Sigmoid colon (tissue), 7 donors: ENCODE data around the gene MYOF. TPM values are rescaled to one million over a fixed set of nuclear protein-coding genes. Genes with fewer than 3 reads are reported as not detected.

Experiments used
- DNase-seq: peaks from one replicate; pipeline ENCODE4 v3.0.0-alpha.2; 2019
- H3K27ac ChIP-seq, 4 donors: fragments of 200-600 bp; sonication (generic); one replicate each; pipeline ENCODE4 v1.5.1; 2016 to 2019; ENCODE audit warnings: mild to moderate bottlenecking in 1 of 4
- H3K27me3 ChIP-seq, 3 donors: fragments of 200-600 bp; sonication (generic); one replicate each; pipeline ENCODE4 v1.5.1; 2019; ENCODE audit warnings: mild to moderate bottlenecking in 1 of 3
- H3K36me3 ChIP-seq, 4 donors: fragments of 200-600 bp; sonication (generic); one replicate each; pipeline ENCODE4 v1.5.1; 2016 to 2019
- H3K4me1 ChIP-seq, 4 donors: fragments of 200-600 bp; sonication (generic); one replicate each; pipeline ENCODE4 v1.5.1; 2017 to 2019
- H3K4me3 ChIP-seq, 4 donors: fragments of 200-600 bp; sonication (generic); one replicate each; pipeline ENCODE4 v1.5.1; 2017 to 2019; ENCODE audit warnings: mild to moderate bottlenecking in 2 of 4, moderate library complexity in 1 of 4
- H3K9me3 ChIP-seq, 4 donors: fragments of 200-600 bp in 3 of 4; sonication (generic) in 3 of 4; one replicate each; pipeline versions ENCODE4 v1.5.1 to v1.6.1; 2013 to 2019
- EP300 ChIP-seq, 4 donors: sonication (generic); formaldehyde crosslinking; IDR thresholded peaks; one replicate each; pipeline ENCODE4 v1.6.1; 2017; ENCODE audit warnings: antibody characterized with exemption in 4 of 4
- POLR2A ChIP-seq, 2 donors: fragments of 450-650 bp; IDR thresholded peaks; one replicate each; pipeline ENCODE4 v1.6.1; 2016; ENCODE audit warnings: antibody characterized with exemption in 2 of 2, mild to moderate bottlenecking in 2 of 2, moderate library complexity in 2 of 2
- POLR2AphosphoS5 ChIP-seq, 4 donors: sonication (generic); formaldehyde crosslinking; IDR thresholded peaks; one replicate each; pipeline ENCODE4 v1.6.1; 2017; ENCODE audit warnings: antibody characterized with exemption in 4 of 4
- WGBS, 2 donors: extraction: QIAGEN DNeasy Blood & Tissue Kit; methylation state at CpG; one replicate each; pipeline ENCODE4 v1.1.7; 2013; 5-methylcytosine and 5-hydroxymethylcytosine counted together
- intact Hi-C: fragments of 100-400 bp; cut with DNase I; formaldehyde crosslinking; loops from one replicate; pipeline ENCODE4 v1.15.1; 2023
- polyA plus RNA-seq, 3 donors: library from polyadenylated mRNA; stranded (reverse); fragments of 200-250 nt; gene quantifications; one replicate each; pipeline ENCODE4 v1.2.3, GENCODE V29; 2013
- total RNA-seq, 4 donors: library from RNA; depleted of rRNA; stranded (reverse); fragments of >200 nt; gene quantifications; one replicate each; pipeline ENCODE4 v1.1.0, GENCODE V29; 2016
- TF ChIP-seq, protein P1 (sequence below), 4 experiments: fragments of 450-650 bp in 3 of 4; fragments of 200-600 bp in 1 of 4; IDR thresholded peaks; one replicate each; pipeline ENCODE4 v1.5.1; 2016 to 2019; ENCODE audit warnings: antibody characterized with exemption in 4 of 4, mild to moderate bottlenecking in 3 of 4, moderate library complexity in 2 of 4
- donor health status: healthy with polysubstance abuse.
- donor health status: Bipolar disorder and iron deficiency.
- donor health status: healthy.

MYOF gene
- total and polyA plus RNA-seq, 7 donors = 12.6 to 83.4 (median 36.3) TPM

DNA sequence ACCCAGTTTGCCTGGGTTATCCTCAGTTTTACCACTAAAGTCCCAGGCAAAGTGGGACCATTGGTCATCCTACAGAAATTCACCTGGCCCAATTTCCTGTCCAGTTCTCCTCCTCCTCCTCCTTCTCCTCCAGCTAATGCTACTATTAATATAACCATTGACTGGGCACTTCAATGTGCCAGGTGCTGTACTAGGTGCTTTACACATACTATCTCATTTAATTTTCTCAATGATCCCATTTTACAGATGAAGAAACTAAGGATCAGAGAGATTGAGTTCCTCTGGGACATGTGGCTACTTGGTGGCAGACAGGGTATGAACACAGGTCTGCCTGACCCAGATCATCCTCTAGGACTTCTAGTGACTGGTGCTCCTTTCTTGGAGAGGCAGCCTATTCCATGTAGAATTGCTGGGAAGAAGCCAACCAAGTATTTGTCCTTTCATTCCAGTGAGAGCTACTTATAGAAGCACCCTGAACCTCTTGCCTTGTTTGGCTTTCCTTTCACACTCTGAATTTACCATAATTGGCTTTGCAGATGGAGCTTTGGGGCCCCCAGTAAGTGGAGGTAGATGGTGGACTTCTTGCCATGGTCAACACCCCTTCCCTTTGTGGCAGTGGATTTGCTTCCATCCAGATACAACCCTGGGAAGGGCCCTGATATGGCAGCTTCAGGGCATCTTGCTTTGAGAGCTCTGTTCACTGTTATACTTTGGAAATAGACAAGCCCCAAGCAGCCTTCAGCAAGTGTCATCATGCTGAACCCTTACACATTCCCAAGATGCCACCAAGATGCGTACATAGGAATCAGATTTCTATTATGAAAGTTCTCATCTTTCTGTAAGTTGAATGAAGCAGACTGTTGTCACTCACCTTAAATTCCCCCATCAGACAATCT is 78.7 kb downstream of the MYOF start:
- H3K36me3 ChIP-seq = peaks cover 0 to 78% (median 21%) of the 10 kb centered on the region in 4 donors
- WGBS, 2 donors = 90 to 97% methylated on average over 1 of the region's 1 CpG

DNA sequence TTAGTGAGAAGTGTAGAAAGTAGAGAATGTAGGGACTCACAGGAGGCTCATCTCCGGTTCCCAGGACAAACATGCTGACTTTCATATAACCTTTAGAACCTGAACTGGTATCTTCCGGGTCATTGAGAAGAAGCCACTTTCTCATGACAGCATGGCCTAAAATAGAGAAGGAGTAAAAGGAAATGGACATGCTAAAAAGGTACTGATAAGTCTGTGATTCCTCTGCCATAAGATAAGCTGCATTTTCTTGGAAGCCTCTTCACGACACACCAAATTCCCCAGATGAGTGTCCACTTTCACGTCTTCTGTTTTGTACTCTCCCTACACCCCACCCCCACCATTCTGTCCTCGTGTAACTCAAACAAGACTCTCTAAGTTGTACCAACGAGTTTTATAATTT is 79.9 kb downstream of the MYOF start:
- Histone ChIP-seq H3K4me3 (no peak overlapping the region), H3K27ac (no peak overlapping the region), H3K27me3 (no peaks in the 10 kb centered on the region), H3K36me3 (peaks cover 0 to 81% (median 22%) of the 10 kb centered on the region in 4 donors), H3K4me1 (peaks cover 0 to 12% (median 3%) of the 10 kb centered on the region in 4 donors), H3K9me3 (no peaks in the 10 kb centered on the region)
- TF ChIP-seq, protein P1, sequence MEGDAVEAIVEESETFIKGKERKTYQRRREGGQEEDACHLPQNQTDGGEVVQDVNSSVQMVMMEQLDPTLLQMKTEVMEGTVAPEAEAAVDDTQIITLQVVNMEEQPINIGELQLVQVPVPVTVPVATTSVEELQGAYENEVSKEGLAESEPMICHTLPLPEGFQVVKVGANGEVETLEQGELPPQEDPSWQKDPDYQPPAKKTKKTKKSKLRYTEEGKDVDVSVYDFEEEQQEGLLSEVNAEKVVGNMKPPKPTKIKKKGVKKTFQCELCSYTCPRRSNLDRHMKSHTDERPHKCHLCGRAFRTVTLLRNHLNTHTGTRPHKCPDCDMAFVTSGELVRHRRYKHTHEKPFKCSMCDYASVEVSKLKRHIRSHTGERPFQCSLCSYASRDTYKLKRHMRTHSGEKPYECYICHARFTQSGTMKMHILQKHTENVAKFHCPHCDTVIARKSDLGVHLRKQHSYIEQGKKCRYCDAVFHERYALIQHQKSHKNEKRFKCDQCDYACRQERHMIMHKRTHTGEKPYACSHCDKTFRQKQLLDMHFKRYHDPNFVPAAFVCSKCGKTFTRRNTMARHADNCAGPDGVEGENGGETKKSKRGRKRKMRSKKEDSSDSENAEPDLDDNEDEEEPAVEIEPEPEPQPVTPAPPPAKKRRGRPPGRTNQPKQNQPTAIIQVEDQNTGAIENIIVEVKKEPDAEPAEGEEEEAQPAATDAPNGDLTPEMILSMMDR (IDR thresholded peaks at IDR 0.05) = no peak
- TF ChIP-seq POLR2A (IDR thresholded peaks at IDR 0.05) (no peak), EP300 (IDR thresholded peaks at IDR 0.05) (no peak), POLR2AphosphoS5 (IDR thresholded peaks at IDR 0.05) (no peak)
- 73 to 82% methylated on average over 6 of the region's 6 CpGs for WGBS, 2 donors
- DNase-seq = no peak
- intact Hi-C loops = no loop called here

More for the DNA sequence above, 78.7 kb downstream of the MYOF start:
- peak overlapping the region in 3 of 4 donors; percentile 31 to 37 (median 35) for H3K27ac ChIP-seq
- no peak overlapping the region for H3K4me3 ChIP-seq
- intact Hi-C loops = no loop called here
- DNase-seq = no peak
- no peak for TF ChIP-seq EP300 (IDR thresholded peaks at IDR 0.05)
- TF ChIP-seq POLR2AphosphoS5 (IDR thresholded peaks at IDR 0.05) = no peak
- TF ChIP-seq, protein P1 (IDR thresholded peaks at IDR 0.05) = no peak
- no peak for TF ChIP-seq POLR2A (IDR thresholded peaks at IDR 0.05)
- no peaks in the 10 kb centered on the region for H3K27me3 ChIP-seq
- H3K9me3 ChIP-seq = no peaks in the 10 kb centered on the region
- H3K4me1 ChIP-seq = peaks cover 0 to 12% (median 3%) of the 10 kb centered on the region in 4 donors

DNA sequence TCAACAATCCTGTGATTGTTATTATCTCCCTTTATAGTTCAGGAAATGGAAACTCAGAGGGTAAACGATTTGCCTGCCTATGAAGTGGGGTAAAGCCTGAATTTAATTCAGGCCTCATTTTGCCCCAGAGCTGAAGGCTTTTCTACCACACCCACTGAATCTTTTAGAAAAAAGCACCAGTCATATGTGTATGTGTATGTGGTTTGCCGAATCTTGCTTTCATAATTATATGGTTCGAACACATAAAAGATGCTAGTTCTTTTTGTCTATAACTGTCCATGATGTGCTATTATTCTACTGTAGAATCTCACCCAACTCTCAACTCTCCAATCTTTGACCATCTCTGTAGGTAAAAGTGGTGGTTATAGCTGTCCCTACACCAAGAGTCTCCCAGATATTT is 83.6 kb downstream of the MYOF start:
- H3K27ac ChIP-seq = peak overlapping the region in 2 of 4 donors; percentile 44 to 63
- TF ChIP-seq, protein P1 (IDR thresholded peaks at IDR 0.05) = no peak
- TF ChIP-seq POLR2A (IDR thresholded peaks at IDR 0.05) (no peak), POLR2AphosphoS5 (IDR thresholded peaks at IDR 0.05) (no peak), EP300 (IDR thresholded peaks at IDR 0.05) (no peak)
- peaks cover 0 to 71% (median 26%) of the 10 kb centered on the region in 4 donors for H3K36me3 ChIP-seq
- DNase-seq = no peak
- intact Hi-C loops = no loop called here
- H3K27me3 ChIP-seq = no peaks in the 10 kb centered on the region
- H3K9me3 ChIP-seq = no peaks in the 10 kb centered on the region
- H3K4me1 ChIP-seq = peaks cover 0 to 11% (median 9%) of the 10 kb centered on the region in 4 donors
- H3K4me3 ChIP-seq = no peak overlapping the region
- 67 to 71% methylated on average over 3 of the region's 3 CpGs for WGBS, 2 donors

DNA sequence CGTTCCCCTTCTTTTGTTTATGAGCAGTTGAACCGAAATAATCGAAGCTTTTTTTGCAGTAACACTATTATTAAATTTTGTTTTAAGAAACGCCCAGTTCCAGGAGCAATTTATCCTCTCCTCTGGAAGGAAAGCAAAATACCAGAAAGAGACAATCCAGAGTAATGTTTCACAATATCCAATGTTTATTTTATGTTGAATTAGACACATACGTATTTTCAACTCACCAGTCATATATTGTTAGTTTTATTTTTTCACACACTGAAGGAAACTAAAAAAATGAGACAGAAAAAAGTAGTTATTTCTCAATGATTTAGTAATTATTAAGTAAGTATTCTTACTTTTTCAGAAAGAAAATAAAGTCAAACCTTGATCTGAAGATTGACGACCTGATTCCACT is 85.1 kb downstream of the MYOF start:
- intact Hi-C loops = no loop called here
- Histone ChIP-seq H3K27ac (peak overlapping the region; percentile 44 to 63 (median 54)), H3K27me3 (no peaks in the 10 kb centered on the region), H3K4me3 (no peak overlapping the region), H3K4me1 (peaks cover 0 to 25% (median 15%) of the 10 kb centered on the region in 4 donors), H3K36me3 (peaks cover 0 to 56% (median 21%) of the 10 kb centered on the region in 4 donors), H3K9me3 (no peaks in the 10 kb centered on the region)
- TF ChIP-seq, protein P1 (IDR thresholded peaks at IDR 0.05) = no peak
- TF ChIP-seq EP300 (IDR thresholded peaks at IDR 0.05) (no peak), POLR2A (IDR thresholded peaks at IDR 0.05) (no peak), POLR2AphosphoS5 (IDR thresholded peaks at IDR 0.05) (peak in 1 of 4 donors; percentile 32)
- 66 to 72% methylated on average over 6 of the region's 6 CpGs for WGBS, 2 donors
- no peak for DNase-seq
